Muscle of leg (tissue), 11 donors: ENCODE results near the gene COL1A1. TPM values are rescaled to one million over a fixed set of nuclear protein-coding genes. Genes with fewer than 3 reads are reported as not detected.

Experiments used
- DNase-seq: peaks from one replicate; pipeline ENCODE4 v3.0.0; 2013
- H3K27ac ChIP-seq: one replicate; pipeline ENCODE4 v1.5.1; 2013; ENCODE audit warnings: mild to moderate bottlenecking, low read length, control low read depth
- H3K27me3 ChIP-seq: one replicate; pipeline ENCODE4 v1.6.1; 2013; ENCODE audit warnings: low read length; ENCODE audit not compliant: control insufficient read depth, insufficient read depth
- H3K36me3 ChIP-seq: one replicate; pipeline ENCODE4 v1.6.1; 2013; ENCODE audit warnings: low read length; ENCODE audit not compliant: control insufficient read depth, insufficient read depth
- H3K4me1 ChIP-seq: one replicate; pipeline ENCODE4 v1.6.1; 2013; ENCODE audit warnings: low read length; ENCODE audit not compliant: control insufficient read depth, insufficient read depth
- H3K4me3 ChIP-seq: one replicate; pipeline ENCODE4 v1.5.1; 2013; ENCODE audit warnings: low read length, control low read depth
- H3K9me3 ChIP-seq: replicated peaks from 2 replicates; pipeline ENCODE4 v1.6.1; 2013; ENCODE audit warnings: low read depth, low read length; ENCODE audit not compliant: control insufficient read depth
- WGBS: methylation state at CpG from one replicate; pipeline ENCODE4 v1.1.5; 2013; ENCODE audit warnings: missing lambda C conversion rate; ENCODE audit not compliant: insufficient coverage; 5-methylcytosine and 5-hydroxymethylcytosine counted together
- polyA plus RNA-seq, 8 donors: library from polyadenylated mRNA; unstranded; fragments of 120-200 nt; gene quantifications; one replicate each; pipeline versions ENCODE4 v1.2.1 to v1.2.3, GENCODE V29; 2013; ENCODE audit warnings: inconsistent platforms in 1 of 8, low replicate concordance in 1 of 8; ENCODE audit not compliant: insufficient read length in 8 of 8, insufficient read depth in 1 of 8
- total RNA-seq: library from RNA; stranded (reverse); fragments of 120-200 nt; gene quantifications from one replicate; pipeline ENCODE4 v1.2.4, GENCODE V29; 2013

Gene COL1A1
- total and polyA plus RNA-seq, 9 donors, result 2,579 to 9,345 (median 4,374) TPM

DNA sequence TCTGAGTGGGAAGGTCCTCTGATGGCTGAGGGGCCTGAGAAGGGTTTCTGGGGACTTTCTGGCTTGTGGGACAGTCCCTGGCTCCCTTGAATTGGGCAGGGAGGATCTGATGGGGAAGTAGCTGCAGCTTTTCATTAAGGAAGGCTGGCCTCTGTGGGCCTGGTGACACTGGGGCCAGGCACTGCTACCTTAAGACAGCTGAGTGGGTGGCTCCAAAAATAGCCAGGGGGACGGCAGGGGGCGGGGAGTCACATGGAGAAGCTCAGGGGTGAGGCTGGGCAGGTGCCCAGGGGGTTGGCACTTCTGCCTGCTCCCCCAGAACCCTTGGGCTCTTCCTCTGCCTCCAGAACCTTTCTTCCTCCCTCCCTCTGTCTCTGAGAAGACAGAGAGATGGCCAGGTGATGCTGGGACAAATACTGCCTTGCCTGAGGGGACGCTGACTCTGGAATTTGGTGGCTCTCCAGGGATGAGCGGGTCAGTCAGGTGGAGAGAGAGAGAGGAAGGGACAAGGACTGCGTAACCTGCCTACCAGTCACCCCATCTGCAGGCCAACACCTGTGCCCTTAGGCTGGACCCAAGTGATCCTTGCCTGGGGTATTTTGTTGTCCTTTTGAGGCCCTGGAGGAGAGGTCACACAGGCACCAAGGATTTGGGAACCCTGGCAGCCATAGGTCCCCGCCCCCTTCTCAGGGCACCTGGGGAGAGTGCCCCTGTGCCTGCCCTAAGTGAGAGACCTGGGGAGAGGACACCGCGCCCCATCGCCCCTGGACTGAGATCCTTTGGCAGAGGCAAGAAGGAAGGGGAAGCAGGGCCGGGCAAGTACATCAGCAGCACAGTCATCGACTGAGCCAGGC lies 37.4 kb downstream of the COL1A1 start:
- Histone ChIP-seq H3K27ac (peak overlapping the region; percentile 73), H3K4me1 (peaks cover 63% of the 10 kb centered on the region), H3K27me3 (no peaks in the 10 kb centered on the region), H3K9me3 (no peaks in the 10 kb centered on the region), H3K4me3 (no peak overlapping the region), H3K36me3 (peaks cover 14% of the 10 kb centered on the region)
- no peak for DNase-seq
- WGBS, result 90% methylated on average over 6 of the region's 11 CpGs

DNA sequence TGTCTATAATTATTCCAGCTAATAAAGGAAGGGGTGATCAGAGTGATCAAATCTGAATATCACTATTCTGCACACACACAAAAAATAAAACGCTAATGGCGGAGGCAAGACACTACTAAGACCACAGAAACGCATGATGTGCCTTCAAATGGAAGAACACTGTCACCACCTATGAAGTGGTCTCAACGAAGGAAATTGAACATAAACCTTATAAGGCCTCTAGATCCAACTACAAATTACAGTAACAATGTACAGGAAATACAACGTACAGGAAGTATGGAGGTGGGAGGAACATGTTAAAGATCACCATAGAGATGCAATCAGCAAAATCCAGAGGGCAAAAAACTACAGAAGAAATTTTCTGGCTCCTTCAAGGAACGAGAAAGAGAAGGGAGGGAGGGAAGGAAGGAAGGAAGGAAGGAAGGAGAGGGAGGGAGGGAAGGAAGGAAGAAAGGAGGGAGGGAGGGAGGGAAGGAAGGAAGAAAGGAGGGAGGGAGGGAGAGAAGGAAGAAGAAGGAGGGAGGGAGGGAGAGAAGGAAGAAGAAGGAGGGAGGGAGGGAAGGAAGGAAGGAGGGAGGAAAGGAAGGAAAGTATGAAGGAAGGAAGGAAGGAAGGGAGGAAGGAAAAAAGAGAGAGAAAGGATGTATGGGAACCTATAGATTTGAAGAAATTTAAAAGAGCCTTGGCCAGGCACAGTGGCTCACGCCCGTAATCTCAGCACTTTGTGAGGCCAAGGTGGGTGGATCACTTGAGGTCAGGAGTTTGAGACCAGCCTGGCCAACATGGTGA lies 38.8 kb downstream of the COL1A1 start:
- no peaks in the 10 kb centered on the region for H3K9me3 ChIP-seq
- peaks cover under 1% of the 10 kb centered on the region for H3K36me3 ChIP-seq
- 73% methylated on average over 4 of the region's 8 CpGs for WGBS
- H3K27ac ChIP-seq, result peak overlapping the region; percentile 57
- DNase-seq, result no peak
- H3K4me3 ChIP-seq, result no peak overlapping the region
- H3K27me3 ChIP-seq, result no peaks in the 10 kb centered on the region
- H3K4me1 ChIP-seq, result peaks cover 48% of the 10 kb centered on the region

DNA sequence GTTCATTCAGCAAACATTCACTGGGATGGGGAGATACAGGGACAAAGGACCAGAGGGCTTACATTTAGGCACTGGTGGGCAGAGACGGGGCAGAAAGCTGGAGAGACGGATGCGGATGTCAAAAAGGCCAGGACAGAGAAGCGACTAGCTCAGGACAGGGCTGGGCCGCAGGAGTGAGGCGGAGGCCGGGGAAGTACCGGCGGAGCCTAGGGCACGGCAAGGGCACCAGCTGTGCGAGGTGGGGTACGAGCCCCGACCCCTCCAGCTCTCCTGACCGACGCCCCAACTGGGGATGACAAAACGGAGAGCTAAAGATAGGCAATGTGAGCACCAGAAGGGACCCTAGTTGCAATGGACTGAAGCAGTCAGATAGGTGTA lies 39.5 kb downstream of the COL1A1 start:
- DNase-seq, result no peak
- Histone ChIP-seq H3K4me3 (no peak overlapping the region), H3K4me1 (peaks cover 41% of the 10 kb centered on the region), H3K36me3 (no peaks in the 10 kb centered on the region), H3K27me3 (no peaks in the 10 kb centered on the region), H3K27ac (peak overlapping the region; percentile 57), H3K9me3 (no peaks in the 10 kb centered on the region)
- 64% methylated on average over 10 of the region's 16 CpGs for WGBS

DNA sequence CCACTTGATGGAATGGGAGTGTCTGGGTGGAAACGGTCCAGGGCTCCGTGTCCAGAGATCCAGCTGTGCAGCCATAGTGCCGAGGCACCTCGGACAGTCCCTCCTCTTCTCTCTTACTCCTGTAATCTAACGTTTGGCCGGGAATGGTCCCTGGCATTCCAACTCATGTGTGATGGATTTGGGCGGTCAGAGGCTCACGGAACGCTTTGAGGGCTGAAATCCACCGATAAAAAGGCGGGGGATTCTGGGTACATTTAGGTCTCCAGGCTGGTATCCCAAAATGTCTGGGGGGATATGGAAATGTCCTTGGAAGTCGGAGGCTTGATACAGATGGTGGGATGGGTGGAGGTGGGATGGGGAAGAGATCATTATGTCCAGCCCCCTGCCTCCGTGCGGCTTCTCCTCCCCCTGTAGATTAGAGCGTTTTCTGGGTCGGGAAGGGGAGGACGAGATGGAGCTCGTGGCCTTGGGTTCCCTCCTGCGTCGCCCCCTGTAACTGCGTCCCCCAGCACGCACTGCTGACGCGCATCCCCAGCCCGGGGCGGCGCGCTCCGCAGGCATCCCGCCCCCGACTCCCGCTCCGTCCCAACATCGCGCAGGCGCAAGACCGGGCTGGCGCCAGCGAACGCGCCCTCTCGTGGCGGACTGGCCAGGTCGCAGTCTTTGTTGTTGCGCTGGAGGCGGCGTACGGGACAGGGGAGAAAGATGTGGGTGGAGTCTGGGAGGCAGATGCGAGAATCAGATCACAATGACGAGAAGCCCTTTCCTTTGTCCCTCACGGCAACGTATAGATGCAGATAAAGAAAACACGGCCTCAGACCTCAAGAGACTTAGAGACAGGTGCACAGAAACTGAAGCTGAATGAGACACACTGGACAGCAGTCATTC lies 40.2 kb downstream of the COL1A1 start:
- Histone ChIP-seq H3K27ac (peak overlapping the region; percentile 80), H3K9me3 (no peaks in the 10 kb centered on the region), H3K27me3 (no peaks in the 10 kb centered on the region), H3K4me3 (peak overlapping the region; percentile 58), H3K4me1 (peaks cover 38% of the 10 kb centered on the region), H3K36me3 (no peaks in the 10 kb centered on the region)
- under 1% methylated on average over 30 of the region's 53 CpGs for WGBS
- peak; percentile 97 for DNase-seq

DNA sequence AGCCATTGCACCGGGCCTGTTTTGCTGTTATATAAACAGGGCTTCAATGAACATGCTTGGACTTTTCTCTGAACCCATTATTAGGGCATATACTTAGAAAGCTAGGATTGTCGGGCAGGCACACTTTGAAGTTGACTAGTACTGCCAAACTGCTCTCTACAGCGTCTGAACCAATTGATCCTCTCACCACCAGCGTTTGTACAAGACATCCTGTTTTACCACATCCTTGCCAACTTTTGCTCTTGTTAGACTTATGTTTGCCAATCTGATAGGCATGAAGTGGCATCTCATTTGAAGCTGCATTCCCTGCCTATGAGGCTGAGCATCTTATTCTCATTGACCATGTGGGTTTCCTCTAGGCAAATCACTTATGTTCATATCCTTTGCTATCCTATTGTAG lies 43.5 kb downstream of the COL1A1 start:
- peaks cover 40% of the 10 kb centered on the region for H3K4me1 ChIP-seq
- WGBS, result 70% methylated on average over 4 of the region's 4 CpGs
- H3K27ac ChIP-seq, result no peak overlapping the region
- no peak overlapping the region for H3K4me3 ChIP-seq
- H3K36me3 ChIP-seq, result no peaks in the 10 kb centered on the region
- DNase-seq, result no peak
- H3K27me3 ChIP-seq, result no peaks in the 10 kb centered on the region
- no peaks in the 10 kb centered on the region for H3K9me3 ChIP-seq

DNA sequence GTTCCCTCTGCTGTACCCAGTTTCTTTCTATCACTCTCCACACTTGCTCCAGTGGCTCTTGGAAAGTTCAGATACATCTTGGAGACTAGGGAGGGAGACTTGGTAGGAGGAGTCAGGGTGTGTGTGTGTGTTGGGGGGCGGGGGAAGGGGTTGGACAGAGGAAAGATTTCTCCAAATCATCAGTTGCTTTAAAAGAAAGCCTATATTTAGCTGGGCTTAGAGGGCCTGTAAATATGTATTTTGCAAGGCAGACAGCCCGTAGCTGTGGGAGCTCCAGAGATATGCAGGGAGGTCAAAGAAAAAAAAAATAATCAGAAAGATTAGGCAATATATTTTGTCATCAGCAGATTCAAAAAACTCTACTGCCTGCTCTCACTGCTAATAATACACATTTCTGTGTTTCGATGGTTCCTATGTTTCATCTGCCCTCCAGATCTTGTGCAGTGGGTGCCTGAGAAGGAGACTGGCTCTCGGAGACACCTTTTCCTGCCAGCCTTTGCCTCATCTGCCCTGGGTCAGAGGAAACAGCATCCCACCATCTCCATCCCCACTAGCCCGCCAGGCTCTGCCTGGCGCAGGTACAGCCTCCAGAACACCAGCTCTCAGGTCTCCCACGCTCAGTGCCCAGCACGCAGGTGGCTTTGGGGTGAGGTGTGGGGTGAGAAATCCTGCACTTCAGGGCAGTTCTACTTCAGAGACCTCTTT lies 46.2 kb downstream of the COL1A1 start:
- Histone ChIP-seq H3K27ac (peak overlapping the region; percentile 98), H3K4me3 (no peak overlapping the region), H3K36me3 (no peaks in the 10 kb centered on the region), H3K4me1 (peaks cover 44% of the 10 kb centered on the region), H3K9me3 (no peaks in the 10 kb centered on the region), H3K27me3 (no peaks in the 10 kb centered on the region)
- DNase-seq, result peak; percentile 90
- 40% methylated on average over 1 of the region's 8 CpGs for WGBS

DNA sequence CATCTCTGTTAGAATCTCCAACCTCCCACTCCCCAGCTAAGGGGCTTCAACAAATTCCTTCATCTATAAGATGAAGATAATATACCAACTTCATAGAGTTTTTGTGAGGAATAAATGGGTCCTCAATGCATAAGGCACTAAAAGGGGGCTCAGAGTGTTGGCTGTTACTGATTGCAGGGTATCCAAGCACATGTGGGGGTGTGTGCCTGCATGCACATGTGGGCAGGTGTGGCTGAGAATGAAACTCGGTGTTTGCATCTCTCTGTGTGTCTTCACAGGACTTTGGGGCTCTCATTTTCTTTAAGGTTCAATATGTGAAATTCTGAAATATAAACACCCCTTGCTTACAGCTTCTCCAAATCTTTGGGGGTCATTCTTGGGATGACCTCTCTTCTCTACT lies 46.8 kb downstream of the COL1A1 start:
- no peak for DNase-seq
- Histone ChIP-seq H3K27ac (peak overlapping the region; percentile 98), H3K4me1 (peaks cover 44% of the 10 kb centered on the region), H3K36me3 (no peaks in the 10 kb centered on the region), H3K27me3 (no peaks in the 10 kb centered on the region), H3K9me3 (no peaks in the 10 kb centered on the region), H3K4me3 (no peak overlapping the region)
- WGBS, result 0% methylated on average over 1 of the region's 1 CpG

DNA sequence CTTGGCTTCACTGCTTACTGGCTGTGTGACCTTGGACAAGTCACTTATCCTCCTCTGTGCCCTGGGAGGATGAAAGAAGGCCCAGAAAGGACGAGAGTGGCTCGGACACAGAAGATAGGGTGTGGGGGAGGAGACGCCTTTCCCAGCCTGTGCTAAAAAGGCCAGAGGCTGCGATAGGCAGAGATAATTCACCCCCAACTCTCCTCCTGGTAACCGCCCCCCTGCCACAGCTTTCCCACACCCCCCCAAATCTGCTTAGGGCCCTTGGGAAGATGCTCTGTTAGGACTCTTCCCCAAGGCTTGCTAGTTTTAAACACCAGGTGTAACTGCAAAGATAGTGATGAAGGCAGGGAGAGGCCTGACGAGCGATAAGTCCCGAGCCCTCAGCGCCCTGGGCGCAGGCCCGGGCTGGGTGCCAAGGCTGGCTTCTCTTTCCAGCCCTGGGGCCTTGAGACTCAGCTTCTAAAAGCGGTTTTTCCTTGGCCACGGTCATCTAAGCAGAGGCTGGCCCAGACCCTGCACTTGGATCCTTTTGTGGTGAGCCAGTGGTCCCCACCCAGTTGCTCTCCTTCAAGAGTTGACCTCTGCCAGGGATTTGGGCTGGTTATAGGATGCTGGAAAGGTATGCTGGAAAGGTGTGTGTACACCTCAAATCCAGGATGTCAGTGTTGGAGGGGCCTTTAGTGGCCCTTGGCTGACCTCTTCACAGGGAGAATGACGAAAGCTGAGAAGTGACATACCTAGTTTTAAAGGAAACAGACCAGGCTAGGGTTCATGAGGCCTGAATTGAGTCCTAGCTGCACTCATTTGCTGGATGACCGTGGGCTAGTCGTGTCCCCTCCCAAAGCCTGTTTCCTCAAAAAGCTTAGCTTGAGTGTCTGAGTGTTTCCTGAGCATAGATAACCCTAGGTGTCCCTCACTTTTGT lies 47.5 kb downstream of the COL1A1 start:
- peaks cover 49% of the 10 kb centered on the region for H3K4me1 ChIP-seq
- H3K4me3 ChIP-seq, result no peak overlapping the region
- DNase-seq, result peak; percentile 80
- WGBS, result 24% methylated on average over 13 of the region's 16 CpGs
- H3K9me3 ChIP-seq, result no peaks in the 10 kb centered on the region
- H3K36me3 ChIP-seq, result no peaks in the 10 kb centered on the region
- H3K27me3 ChIP-seq, result no peaks in the 10 kb centered on the region
- H3K27ac ChIP-seq, result peak overlapping the region; percentile 98

DNA sequence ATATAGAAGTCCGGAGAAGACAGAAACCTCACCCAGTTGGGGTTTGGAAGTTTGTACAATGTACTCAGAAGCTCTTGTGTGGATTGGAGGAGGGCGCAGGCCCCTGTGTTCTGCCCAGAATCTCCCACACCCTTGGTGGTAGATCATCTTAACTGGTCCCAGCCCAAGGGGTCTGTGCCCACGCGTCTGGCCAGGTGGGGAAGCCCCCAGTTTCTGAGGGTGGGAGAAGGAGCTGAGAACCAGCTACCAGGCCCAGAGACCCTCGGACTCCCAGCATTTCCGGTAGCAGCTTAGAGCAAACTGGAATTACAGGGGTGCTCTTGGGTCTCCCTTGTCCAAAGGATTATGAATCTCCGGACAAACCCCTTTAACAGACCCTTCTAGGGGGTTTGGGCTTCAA lies 48.7 kb downstream of the COL1A1 start:
- Histone ChIP-seq H3K4me1 (peaks cover 60% of the 10 kb centered on the region), H3K9me3 (no peaks in the 10 kb centered on the region), H3K4me3 (no peak overlapping the region), H3K36me3 (no peaks in the 10 kb centered on the region), H3K27ac (peak overlapping the region; percentile 98), H3K27me3 (no peaks in the 10 kb centered on the region)
- DNase-seq, result no peak
- WGBS, result 20% methylated on average over 2 of the region's 7 CpGs
